HG03354 (cell line): ENCODE data around the gene IGFBP3.

Experiments
- ATAC-seq: cut with Tn5 transposase; IDR thresholded peaks from one replicate; pipeline ENCODE4 v1.9.1; 2021; ENCODE audit warnings: mild to moderate bottlenecking; ENCODE audit not compliant: unreplicated experiment, poor library complexity, severe bottlenecking

IGFBP3 gene

DNA sequence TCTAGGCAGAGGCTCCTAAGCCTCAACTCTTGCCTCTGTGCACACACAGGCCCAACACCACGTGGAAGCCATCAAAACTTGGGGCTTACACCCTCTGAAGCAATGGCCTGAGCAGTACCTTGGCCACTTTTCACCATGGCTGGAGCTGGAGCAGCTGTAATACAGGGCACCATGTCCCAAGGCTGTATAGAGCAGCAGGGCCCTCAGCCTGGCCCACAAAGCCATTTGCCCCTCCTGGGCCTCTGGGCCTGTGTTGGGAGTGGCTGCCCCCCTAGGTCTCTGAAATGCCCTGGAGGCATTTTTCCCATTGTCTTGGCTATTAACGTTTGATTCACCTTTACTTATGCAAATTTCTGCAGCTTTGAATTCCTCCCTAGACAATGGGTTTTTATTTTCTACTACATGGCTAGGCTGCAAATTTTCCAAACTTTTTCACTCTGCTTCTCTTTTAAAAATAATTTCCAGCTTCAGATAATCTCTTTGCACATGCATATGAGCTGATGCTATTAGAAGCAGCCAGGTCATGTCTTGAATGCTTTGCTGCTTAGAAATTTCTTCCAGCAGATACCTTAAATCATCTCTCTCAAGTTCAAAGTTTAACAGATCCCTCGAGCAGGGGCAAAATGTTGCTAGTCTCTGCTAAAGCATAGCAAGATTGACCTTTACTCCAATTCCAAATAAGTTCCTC is 42.5 kb downstream of the IGFBP3 start:
- ATAC-seq = no peak

- ATAC-seq = no peak
Observed at GRCh38 chr7:45876519-45876918, 44.6 kb downstream of the IGFBP3 start.

DNA sequence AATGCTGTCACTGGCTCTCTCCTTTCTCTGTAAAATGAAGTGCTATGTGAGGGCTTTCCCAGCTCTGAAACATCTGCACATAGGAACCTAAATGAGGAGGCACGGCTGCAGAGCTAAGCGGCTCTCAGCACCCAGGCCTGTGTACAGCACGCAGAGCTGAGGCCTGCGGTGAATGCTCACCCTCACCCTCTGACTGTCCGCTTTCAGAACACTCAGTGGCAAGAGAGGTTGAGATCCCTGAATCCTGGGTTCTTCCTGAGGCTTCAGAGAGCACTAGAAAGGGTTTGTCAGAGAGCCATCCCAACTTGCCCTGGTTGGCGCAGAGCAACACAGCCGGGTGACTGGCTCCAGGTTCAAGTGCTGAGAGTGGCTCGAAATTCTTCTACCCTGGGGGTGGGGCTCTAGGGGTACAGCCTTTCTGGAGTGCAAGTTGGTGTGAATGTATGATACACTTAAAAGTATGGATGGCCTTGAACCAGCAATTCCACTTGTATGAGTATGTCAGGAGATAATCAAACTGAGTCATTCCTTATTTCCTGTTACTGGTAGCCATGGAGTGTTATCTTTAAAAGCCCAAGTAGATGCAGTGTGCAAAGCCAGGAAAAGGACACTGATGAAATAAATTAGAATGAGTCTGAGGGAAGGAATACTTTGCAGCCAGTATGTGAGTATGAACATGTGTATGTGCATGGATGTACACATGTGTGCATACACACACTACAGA is 46.5 kb downstream of the IGFBP3 start:
- no peak for ATAC-seq

DNA sequence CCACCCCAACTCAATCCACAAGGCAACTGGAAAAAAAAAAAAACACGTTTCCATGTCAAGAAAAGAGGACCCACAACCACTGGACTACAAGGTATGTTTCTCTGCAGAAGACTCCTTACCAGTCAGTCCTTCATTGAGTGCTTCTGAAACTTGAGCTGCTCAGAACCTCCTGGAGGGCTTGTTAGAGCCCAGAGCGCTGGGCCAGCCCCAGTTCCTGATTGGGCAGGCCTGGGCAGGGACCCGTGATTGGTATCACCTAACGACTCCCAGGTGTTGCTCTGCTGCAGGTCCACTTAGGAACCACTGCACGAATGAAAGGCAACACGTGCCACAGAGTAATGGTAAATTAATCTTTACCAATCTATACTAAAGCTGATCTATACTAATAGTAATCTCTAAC is 47.7 kb downstream of the IGFBP3 start:
- ATAC-seq = no peak

- no peak for ATAC-seq
Observed at GRCh38 chr7:45873035-45873354, 48.1 kb downstream of the IGFBP3 start, which contains the start of gene CCDC201. CCDC201 (minus strand) TSS chr7:45873082; CDS start chr7:45873007, 75 bp downstream.

GRCh38 chr7:45872116-45873034 is 48.7 kb downstream of the IGFBP3 start:
- ATAC-seq = peak; percentile 47

GRCh38 chr7:45869426-45869825 is 51.6 kb downstream of the IGFBP3 start:
- no peak for ATAC-seq

GRCh38 chr7:45867471-45867870 is 53.6 kb downstream of the IGFBP3 start:
- ATAC-seq = no peak

- no peak for ATAC-seq
Observed at GRCh38 chr7:45865594-45866410, 55.3 kb downstream of the IGFBP3 start.

GRCh38 chr7:45863715-45864114 is 57.4 kb downstream of the IGFBP3 start:
- no peak for ATAC-seq
